ENCODE results near the gene FARS2.

- no peak for TF ChIP-seq POLR2A (IDR thresholded peaks at IDR 0.05)
- TF ChIP-seq CTCF (IDR thresholded peaks at IDR 0.05): no peak
- no peak for TF ChIP-seq EP300 (IDR thresholded peaks at IDR 0.05)
These were observed 12.8 kb upstream of the FARS2 start for GRCh38 chr6:5248302-5249098.
